Measurements from ENCODE around the gene RBM41.

DNA sequence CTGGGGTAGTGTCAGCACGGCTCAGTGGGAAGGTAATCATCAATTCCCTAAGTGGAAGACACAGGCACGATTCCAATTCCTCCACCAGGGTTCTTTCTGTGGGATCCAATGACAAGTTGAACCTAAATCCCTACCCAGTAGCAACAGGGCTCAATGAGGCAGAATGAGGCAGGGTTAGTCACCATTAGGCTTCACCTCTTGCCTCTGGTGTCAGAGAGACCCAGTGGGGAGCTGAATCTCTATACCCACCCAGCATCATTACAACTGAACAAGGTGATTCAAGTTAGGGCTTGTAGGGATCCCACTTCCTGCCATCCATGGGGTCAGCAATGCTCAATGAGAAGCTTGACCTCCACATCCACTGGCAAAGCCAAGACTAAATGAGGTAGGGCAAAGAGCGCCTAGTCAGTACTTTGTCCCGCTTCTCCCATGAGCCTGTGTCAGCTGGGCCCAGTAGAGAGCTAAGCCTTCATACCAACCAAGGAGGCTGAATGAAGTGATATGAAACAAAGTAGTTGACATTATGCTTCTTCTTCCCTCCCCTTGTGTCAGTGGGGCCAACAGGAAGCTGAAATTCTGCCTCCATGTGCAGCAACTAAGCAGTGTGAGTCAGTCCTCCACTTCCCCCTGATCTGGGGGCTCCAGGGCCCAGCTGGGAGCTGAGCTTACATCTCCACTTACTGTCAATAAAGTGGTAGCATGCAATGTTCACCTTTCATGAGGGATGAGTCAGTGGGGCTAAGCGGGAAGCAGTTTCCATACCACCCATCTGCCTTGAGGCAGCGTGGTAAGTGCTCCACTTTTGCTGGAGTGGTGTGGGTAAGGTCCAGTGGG is 36.4 kb upstream of the RBM41 start:
- TF ChIP-seq, protein P1, sequence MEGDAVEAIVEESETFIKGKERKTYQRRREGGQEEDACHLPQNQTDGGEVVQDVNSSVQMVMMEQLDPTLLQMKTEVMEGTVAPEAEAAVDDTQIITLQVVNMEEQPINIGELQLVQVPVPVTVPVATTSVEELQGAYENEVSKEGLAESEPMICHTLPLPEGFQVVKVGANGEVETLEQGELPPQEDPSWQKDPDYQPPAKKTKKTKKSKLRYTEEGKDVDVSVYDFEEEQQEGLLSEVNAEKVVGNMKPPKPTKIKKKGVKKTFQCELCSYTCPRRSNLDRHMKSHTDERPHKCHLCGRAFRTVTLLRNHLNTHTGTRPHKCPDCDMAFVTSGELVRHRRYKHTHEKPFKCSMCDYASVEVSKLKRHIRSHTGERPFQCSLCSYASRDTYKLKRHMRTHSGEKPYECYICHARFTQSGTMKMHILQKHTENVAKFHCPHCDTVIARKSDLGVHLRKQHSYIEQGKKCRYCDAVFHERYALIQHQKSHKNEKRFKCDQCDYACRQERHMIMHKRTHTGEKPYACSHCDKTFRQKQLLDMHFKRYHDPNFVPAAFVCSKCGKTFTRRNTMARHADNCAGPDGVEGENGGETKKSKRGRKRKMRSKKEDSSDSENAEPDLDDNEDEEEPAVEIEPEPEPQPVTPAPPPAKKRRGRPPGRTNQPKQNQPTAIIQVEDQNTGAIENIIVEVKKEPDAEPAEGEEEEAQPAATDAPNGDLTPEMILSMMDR (IDR thresholded peaks at IDR 0.05; ENCODE audit: low read depth, low read length, missing input control): no peak
- TF ChIP-seq TAF1 (conservative IDR thresholded peaks at IDR 0.05) (no peak), EGR1 (IDR thresholded peaks at IDR 0.05; ENCODE audit: low read depth in 2 of 2) (no peak), HNF4G (IDR thresholded peaks at IDR 0.05) (no peak), RXRA (IDR thresholded peaks at IDR 0.05) (no peak), RAD21 (IDR thresholded peaks at IDR 0.05) (no peak), SP1 (IDR thresholded peaks at IDR 0.05) (no peak), NR2F2 (IDR thresholded peaks at IDR 0.05) (no peak), JUND (IDR thresholded peaks at IDR 0.05) (no peak)
- TF ChIP-seq, protein P2, sequence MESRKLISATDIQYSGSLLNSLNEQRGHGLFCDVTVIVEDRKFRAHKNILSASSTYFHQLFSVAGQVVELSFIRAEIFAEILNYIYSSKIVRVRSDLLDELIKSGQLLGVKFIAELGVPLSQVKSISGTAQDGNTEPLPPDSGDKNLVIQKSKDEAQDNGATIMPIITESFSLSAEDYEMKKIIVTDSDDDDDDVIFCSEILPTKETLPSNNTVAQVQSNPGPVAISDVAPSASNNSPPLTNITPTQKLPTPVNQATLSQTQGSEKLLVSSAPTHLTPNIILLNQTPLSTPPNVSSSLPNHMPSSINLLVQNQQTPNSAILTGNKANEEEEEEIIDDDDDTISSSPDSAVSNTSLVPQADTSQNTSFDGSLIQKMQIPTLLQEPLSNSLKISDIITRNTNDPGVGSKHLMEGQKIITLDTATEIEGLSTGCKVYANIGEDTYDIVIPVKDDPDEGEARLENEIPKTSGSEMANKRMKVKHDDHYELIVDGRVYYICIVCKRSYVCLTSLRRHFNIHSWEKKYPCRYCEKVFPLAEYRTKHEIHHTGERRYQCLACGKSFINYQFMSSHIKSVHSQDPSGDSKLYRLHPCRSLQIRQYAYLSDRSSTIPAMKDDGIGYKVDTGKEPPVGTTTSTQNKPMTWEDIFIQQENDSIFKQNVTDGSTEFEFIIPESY (IDR thresholded peaks at IDR 0.05): no peak
- TF ChIP-seq, protein P3, sequence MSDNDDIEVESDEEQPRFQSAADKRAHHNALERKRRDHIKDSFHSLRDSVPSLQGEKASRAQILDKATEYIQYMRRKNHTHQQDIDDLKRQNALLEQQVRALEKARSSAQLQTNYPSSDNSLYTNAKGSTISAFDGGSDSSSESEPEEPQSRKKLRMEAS (IDR thresholded peaks at IDR 0.05): no peak
- TF ChIP-seq, protein P4, sequence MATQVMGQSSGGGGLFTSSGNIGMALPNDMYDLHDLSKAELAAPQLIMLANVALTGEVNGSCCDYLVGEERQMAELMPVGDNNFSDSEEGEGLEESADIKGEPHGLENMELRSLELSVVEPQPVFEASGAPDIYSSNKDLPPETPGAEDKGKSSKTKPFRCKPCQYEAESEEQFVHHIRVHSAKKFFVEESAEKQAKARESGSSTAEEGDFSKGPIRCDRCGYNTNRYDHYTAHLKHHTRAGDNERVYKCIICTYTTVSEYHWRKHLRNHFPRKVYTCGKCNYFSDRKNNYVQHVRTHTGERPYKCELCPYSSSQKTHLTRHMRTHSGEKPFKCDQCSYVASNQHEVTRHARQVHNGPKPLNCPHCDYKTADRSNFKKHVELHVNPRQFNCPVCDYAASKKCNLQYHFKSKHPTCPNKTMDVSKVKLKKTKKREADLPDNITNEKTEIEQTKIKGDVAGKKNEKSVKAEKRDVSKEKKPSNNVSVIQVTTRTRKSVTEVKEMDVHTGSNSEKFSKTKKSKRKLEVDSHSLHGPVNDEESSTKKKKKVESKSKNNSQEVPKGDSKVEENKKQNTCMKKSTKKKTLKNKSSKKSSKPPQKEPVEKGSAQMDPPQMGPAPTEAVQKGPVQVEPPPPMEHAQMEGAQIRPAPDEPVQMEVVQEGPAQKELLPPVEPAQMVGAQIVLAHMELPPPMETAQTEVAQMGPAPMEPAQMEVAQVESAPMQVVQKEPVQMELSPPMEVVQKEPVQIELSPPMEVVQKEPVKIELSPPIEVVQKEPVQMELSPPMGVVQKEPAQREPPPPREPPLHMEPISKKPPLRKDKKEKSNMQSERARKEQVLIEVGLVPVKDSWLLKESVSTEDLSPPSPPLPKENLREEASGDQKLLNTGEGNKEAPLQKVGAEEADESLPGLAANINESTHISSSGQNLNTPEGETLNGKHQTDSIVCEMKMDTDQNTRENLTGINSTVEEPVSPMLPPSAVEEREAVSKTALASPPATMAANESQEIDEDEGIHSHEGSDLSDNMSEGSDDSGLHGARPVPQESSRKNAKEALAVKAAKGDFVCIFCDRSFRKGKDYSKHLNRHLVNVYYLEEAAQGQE (IDR thresholded peaks at IDR 0.05): no peak
